ENCODE results near the gene SPACA5.
A peak's percentile ranks its signal among the peaks of the same experiment; 100 is the strongest.
"Not testable (repeated sequence)": the region's sequence is repeated elsewhere in the genome, so short reads cannot be mapped to it uniquely, and the experiment has no call there.

SPACA5 gene

GRCh38 chrX:48006688-48007087 is at the start of gene SPACA5:
Gene SPACA5 (plus strand): TSS chrX:48006988. CDS start chrX:48007803, 815 bp downstream.
- DNase-seq (ENCODE audit: low spot score): not testable (repeated sequence)

GRCh38 chrX:47958206-47958605 is 48.6 kb upstream of the SPACA5 start:
- DNase-seq (ENCODE audit: low spot score): not testable (repeated sequence)

GRCh38 chrX:47958761-47959342 is 47.9 kb upstream of the SPACA5 start:
- DNase-seq (ENCODE audit: low spot score): peak; percentile 15

GRCh38 chrX:47960406-47960805 is 46.4 kb upstream of the SPACA5 start:
- no peak for DNase-seq (ENCODE audit: low spot score)

- not testable (repeated sequence) for DNase-seq (ENCODE audit: low spot score)
These were observed 45.0 kb upstream of the SPACA5 start for GRCh38 chrX:47961830-47962229.

- not testable (repeated sequence) for DNase-seq (ENCODE audit: low spot score)
These were observed 41.3 kb upstream of the SPACA5 start for GRCh38 chrX:47965526-47965925.

- no peak for DNase-seq (ENCODE audit: low spot score)
These were observed 33.6 kb upstream of the SPACA5 start for GRCh38 chrX:47973235-47973634.

GRCh38 chrX:47976254-47977151 is 30.3 kb upstream of the SPACA5 start:
- no peak for DNase-seq (ENCODE audit: low spot score)

GRCh38 chrX:47991263-47992094 is 15.3 kb upstream of the SPACA5 start:
- no peak for DNase-seq (ENCODE audit: low spot score)

- no peak for DNase-seq (ENCODE audit: low spot score)
These were observed 14.8 kb upstream of the SPACA5 start for GRCh38 chrX:47992095-47992380.

- DNase-seq (ENCODE audit: low spot score): no peak
These were observed 14.1 kb upstream of the SPACA5 start for GRCh38 chrX:47992669-47993068.

GRCh38 chrX:48001260-48001659 is 5.5 kb upstream of the SPACA5 start:
- DNase-seq (ENCODE audit: low spot score): no peak

GRCh38 chrX:48002319-48002718 is 4.5 kb upstream of the SPACA5 start:
- no peak for DNase-seq (ENCODE audit: low spot score)

GRCh38 chrX:48002929-48003328 is 3.9 kb upstream of the SPACA5 start:
- no peak for DNase-seq (ENCODE audit: low spot score)

GRCh38 chrX:48003367-48003757 is 3.4 kb upstream of the SPACA5 start:
- DNase-seq (ENCODE audit: low spot score): no peak

GRCh38 chrX:48003758-48004457 is 2.9 kb upstream of the SPACA5 start, which contains the start of gene ZNF182:
Gene ZNF182 (minus strand): TSS chrX:48003989. CDS start chrX:48002609, 1,380 bp downstream.
- DNase-seq (ENCODE audit: low spot score): peak; percentile 92

- not testable (repeated sequence) for DNase-seq (ENCODE audit: low spot score)
These were observed 2.7 kb downstream of the SPACA5 start for GRCh38 chrX:48009445-48009960.

GRCh38 chrX:48016583-48017310 is 10.0 kb downstream of the SPACA5 start:
- DNase-seq (ENCODE audit: low spot score): not testable (repeated sequence)

- DNase-seq (ENCODE audit: low spot score): not testable (repeated sequence)
These were observed 13.1 kb downstream of the SPACA5 start for GRCh38 chrX:48019892-48020291.

GRCh38 chrX:48020472-48020871 is 13.7 kb downstream of the SPACA5 start:
- DNase-seq (ENCODE audit: low spot score): peak; percentile 17

All from CD4-positive, alpha-beta T cell treated with Interleukin-15 for 4 hours (primary cell).